Mucosa of stomach (tissue), 1 donor: ENCODE data around the gene EIF3F.

ENCODE experiments used
- H3K27me3 ChIP-seq: one replicate; pipeline ENCODE4 v1.7.0; 2013; ENCODE audit warnings: mild to moderate bottlenecking, low read length; ENCODE audit not compliant: control insufficient read depth, insufficient read depth
- H3K36me3 ChIP-seq: one replicate; pipeline ENCODE4 v1.7.0; 2013; ENCODE audit warnings: low read length; ENCODE audit not compliant: control insufficient read depth, insufficient read depth
- H3K4me1 ChIP-seq: one replicate; pipeline ENCODE4 v1.7.0; 2013; ENCODE audit warnings: mild to moderate bottlenecking, low read length; ENCODE audit not compliant: control insufficient read depth, insufficient read depth
- H3K4me3 ChIP-seq: one replicate; pipeline ENCODE4 v1.7.0; 2013; ENCODE audit warnings: low read length
- H3K9ac ChIP-seq: one replicate; pipeline ENCODE4 v1.7.0; 2013; ENCODE audit warnings: mild to moderate bottlenecking, low read length, moderate library complexity
- H3K9me3 ChIP-seq: one replicate; pipeline ENCODE4 v1.7.0; 2013; ENCODE audit warnings: mild to moderate bottlenecking, low read length, moderate library complexity; ENCODE audit not compliant: control insufficient read depth
- donor health status: Pancreatic carcinoma.

Gene EIF3F

GRCh38 chr11:8036002-8036802 lies 49.1 kb downstream of the EIF3F start:
- Histone ChIP-seq H3K27me3 (peaks cover 5% of the 10 kb centered on the region), H3K4me3 (no peak overlapping the region)

DNA sequence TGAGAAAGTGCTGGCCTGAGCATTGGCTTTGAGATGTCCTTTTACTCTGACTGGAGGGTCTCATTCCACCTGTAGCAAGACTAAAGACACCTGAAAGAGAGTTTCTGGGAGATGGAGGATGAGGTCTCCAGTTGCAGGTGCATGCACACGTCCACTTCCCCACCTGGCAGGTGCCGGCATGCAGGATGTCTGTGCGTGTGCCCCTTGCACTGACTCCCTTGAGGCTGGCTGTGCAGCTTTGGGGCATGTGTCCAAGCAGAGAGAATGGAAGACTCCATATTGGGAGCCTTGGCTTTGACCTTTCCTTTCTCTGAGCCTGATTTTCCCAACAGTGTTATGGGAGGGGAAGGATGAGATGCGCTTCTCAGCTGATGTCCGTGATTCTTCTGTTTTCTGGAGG lies 49.8 kb downstream of the EIF3F start:
- no peaks in the 10 kb centered on the region for H3K9me3 ChIP-seq
- H3K27me3 ChIP-seq, result peaks cover 5% of the 10 kb centered on the region
- H3K36me3 ChIP-seq, result no peaks in the 10 kb centered on the region
- H3K4me1 ChIP-seq, result peaks cover 4% of the 10 kb centered on the region
- H3K4me3 ChIP-seq, result no peak overlapping the region
- no peak overlapping the region for H3K9ac ChIP-seq

More at GRCh38 chr11:8036002-8036802, 49.1 kb downstream of the EIF3F start:
- H3K9me3 ChIP-seq, result no peaks in the 10 kb centered on the region
- H3K9ac ChIP-seq, result no peak overlapping the region
- H3K4me1 ChIP-seq, result peaks cover 4% of the 10 kb centered on the region
- no peaks in the 10 kb centered on the region for H3K36me3 ChIP-seq

DNA sequence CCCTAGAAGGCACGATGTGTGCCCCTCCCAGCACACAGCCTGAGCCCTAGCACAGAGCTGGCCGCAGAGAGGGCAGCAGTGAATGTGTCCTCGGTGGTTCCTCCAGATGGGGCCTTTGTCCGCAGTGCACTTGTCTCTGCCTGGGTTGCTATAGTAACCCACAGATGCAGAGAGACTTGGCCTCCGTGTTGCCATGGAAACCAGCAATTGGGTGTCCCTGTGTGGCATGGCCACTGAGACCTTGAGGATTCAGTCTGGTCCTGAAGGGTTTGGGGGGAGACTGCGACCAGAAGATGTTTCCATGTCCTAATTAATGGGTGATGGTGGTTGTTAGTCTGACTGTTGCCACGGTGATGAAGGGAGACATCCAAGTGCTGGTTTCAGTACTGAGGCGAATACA lies 51.3 kb downstream of the EIF3F start:
- Histone ChIP-seq H3K4me3 (no peak overlapping the region), H3K27me3 (no peaks in the 10 kb centered on the region), H3K9me3 (no peaks in the 10 kb centered on the region), H3K9ac (no peak overlapping the region), H3K4me1 (peaks cover 2% of the 10 kb centered on the region), H3K36me3 (no peaks in the 10 kb centered on the region)

GRCh38 chr11:8038811-8039529 lies 51.8 kb downstream of the EIF3F start:
- Histone ChIP-seq H3K4me1 (no peaks in the 10 kb centered on the region), H3K4me3 (no peak overlapping the region), H3K27me3 (no peaks in the 10 kb centered on the region), H3K36me3 (no peaks in the 10 kb centered on the region), H3K9me3 (no peaks in the 10 kb centered on the region), H3K9ac (no peak overlapping the region)

GRCh38 chr11:8039530-8040260 lies 52.6 kb downstream of the EIF3F start:
- Histone ChIP-seq H3K9ac (no peak overlapping the region), H3K4me3 (no peak overlapping the region), H3K27me3 (no peaks in the 10 kb centered on the region), H3K4me1 (no peaks in the 10 kb centered on the region), H3K36me3 (no peaks in the 10 kb centered on the region), H3K9me3 (no peaks in the 10 kb centered on the region)

GRCh38 chr11:8040261-8040920 lies 53.3 kb downstream of the EIF3F start:
- Histone ChIP-seq H3K9me3 (no peaks in the 10 kb centered on the region), H3K4me1 (no peaks in the 10 kb centered on the region), H3K36me3 (no peaks in the 10 kb centered on the region), H3K9ac (no peak overlapping the region), H3K27me3 (no peaks in the 10 kb centered on the region), H3K4me3 (no peak overlapping the region)

- no peak overlapping the region for H3K4me3 ChIP-seq
- H3K36me3 ChIP-seq, result no peaks in the 10 kb centered on the region
- H3K9ac ChIP-seq, result no peak overlapping the region
- no peaks in the 10 kb centered on the region for H3K9me3 ChIP-seq
- no peaks in the 10 kb centered on the region for H3K4me1 ChIP-seq
- H3K27me3 ChIP-seq, result no peaks in the 10 kb centered on the region
These were observed 53.8 kb downstream of the EIF3F start for GRCh38 chr11:8040921-8041285.

GRCh38 chr11:8041576-8041975 lies 54.4 kb downstream of the EIF3F start:
- no peaks in the 10 kb centered on the region for H3K27me3 ChIP-seq
- H3K4me3 ChIP-seq, result no peak overlapping the region
- H3K36me3 ChIP-seq, result no peaks in the 10 kb centered on the region
- no peaks in the 10 kb centered on the region for H3K9me3 ChIP-seq
- H3K4me1 ChIP-seq, result no peaks in the 10 kb centered on the region
- no peak overlapping the region for H3K9ac ChIP-seq

DNA sequence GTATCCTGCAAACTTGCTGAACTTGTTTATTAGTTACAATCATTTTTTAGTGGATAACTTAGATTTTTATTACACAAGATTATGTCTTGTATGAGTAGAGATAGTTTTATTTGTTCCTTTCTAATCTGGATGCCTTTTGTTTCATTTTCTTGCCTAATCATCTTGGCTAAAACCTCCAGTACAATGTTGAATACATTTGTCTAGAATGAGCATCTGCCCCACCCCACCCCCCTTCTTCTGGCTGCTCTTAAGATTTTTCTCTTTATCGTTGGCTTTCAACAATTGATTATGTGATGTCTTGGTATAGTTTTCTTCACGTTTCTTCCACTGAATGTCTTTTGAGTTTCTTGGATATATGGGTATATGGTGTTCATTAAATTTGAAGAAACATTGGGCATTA lies 56.6 kb downstream of the EIF3F start:
- Histone ChIP-seq H3K4me1 (no peaks in the 10 kb centered on the region), H3K9ac (no peak overlapping the region), H3K9me3 (no peaks in the 10 kb centered on the region), H3K27me3 (no peaks in the 10 kb centered on the region), H3K36me3 (no peaks in the 10 kb centered on the region), H3K4me3 (no peak overlapping the region)

DNA sequence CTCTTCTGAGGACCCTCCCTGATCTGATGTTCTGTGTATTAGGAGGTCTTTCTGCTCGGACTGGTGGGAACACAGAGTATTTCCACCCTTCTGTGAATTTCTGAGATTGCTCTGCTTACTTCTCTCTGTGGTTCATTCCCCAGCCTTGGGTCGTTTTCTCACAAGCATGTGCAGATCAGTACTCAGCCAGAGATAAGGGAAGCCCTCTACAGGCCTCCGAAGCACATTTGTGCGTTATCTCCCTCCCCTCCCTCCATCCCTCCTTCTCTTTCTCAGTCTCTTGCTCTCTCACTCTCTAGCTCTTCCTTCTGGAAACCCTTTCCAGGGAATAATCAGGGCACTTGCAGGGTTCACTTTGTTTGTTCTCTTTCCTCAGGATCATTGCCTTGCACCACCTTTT lies 58.7 kb downstream of the EIF3F start:
- Histone ChIP-seq H3K4me3 (no peak overlapping the region), H3K4me1 (no peaks in the 10 kb centered on the region), H3K9ac (no peak overlapping the region), H3K36me3 (no peaks in the 10 kb centered on the region), H3K27me3 (no peaks in the 10 kb centered on the region), H3K9me3 (no peaks in the 10 kb centered on the region)

DNA sequence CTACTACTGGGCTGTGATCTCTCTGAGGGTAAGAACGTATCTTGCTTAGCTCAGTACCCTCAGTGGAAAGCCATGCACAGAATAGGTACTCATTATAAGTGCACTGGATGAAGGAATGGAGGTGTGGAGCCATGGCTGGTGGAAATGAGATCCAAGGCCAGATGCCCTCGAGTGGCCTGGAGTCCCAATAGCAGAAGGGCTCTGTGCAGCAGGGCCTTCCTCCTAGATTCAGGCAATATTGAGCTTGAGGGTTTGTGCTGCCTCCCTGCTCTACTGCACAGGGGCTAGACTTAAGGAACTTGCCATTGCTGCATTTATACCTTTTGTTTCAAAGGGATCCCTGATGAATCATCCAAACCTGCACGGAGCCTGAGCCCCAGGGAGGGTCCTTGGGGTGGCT lies 60.2 kb downstream of the EIF3F start:
- no peaks in the 10 kb centered on the region for H3K27me3 ChIP-seq
- H3K9me3 ChIP-seq, result no peaks in the 10 kb centered on the region
- H3K36me3 ChIP-seq, result no peaks in the 10 kb centered on the region
- H3K9ac ChIP-seq, result no peak overlapping the region
- no peaks in the 10 kb centered on the region for H3K4me1 ChIP-seq
- no peak overlapping the region for H3K4me3 ChIP-seq

- H3K4me1 ChIP-seq, result no peaks in the 10 kb centered on the region
- no peaks in the 10 kb centered on the region for H3K36me3 ChIP-seq
- no peaks in the 10 kb centered on the region for H3K9me3 ChIP-seq
- H3K27me3 ChIP-seq, result no peaks in the 10 kb centered on the region
- no peak overlapping the region for H3K9ac ChIP-seq
- no peak overlapping the region for H3K4me3 ChIP-seq
These were observed 61.9 kb downstream of the EIF3F start for GRCh38 chr11:8049084-8049483.
